ENCODE measurements around the gene SHROOM1. TPM values are rescaled to one million over a fixed set of nuclear protein-coding genes. Genes with fewer than 3 reads are reported as not detected.

The SHROOM1 gene
- 1 to 10 TPM; 4.5 to 6.3 TPM for total RNA-seq
- 10 to 100 TPM; 11.6 to 17.6 TPM for polyA plus RNA-seq (ENCODE audit: insufficient read length in 2 of 2)
- long read RNA-seq, donor 1: 0 reads
- long read RNA-seq, donor 2, partial matches to known transcripts: 0 of 1 reads
- long read RNA-seq, donor 2, other reads (novel, unspliced or antisense): 0 of 1 reads
- long read RNA-seq, donor 3: 0 reads
- long read RNA-seq, donor 4, partial matches to known transcripts: 0 of 1 reads
- long read RNA-seq, donor 4, other reads (novel, unspliced or antisense): 0 of 1 reads

DNA sequence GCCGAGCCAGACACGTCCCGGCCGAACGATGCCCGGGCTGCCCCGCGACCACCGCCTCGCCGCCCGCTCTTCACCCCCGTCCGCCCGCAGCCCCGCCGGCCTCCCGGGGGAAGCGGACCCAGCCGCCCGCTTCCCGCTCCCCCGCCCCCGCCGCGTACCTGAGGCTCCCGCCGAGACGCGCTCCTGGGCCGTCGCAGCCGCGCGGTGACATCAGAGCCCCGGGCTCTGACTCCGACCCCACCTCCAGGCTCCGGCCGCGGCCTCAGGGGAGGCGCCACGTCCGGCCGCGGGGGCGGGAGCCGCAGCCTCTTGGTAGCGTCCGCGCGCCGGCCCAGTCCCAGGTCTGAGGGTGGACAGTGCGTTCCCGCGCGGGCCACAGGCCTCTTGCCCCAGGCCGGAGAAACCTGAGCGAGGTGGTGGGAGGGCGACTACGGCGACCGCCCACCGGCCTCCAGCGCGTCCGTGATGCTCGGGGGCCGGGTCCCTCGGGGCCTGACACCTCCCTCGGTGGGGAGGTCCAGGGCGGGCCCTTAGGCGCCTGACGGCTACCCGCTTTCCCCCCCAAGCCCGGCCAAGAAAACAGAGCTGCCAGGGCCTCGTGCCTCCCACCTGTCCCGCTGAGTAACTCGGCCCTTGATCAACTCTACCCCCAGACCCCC is at the start of gene SHROOM1:
Gene SHROOM1 (minus strand): TSS at position 212 of the 659 bp plus-strand sequence. CDS start 4,507 bp downstream, outside the sequence.
- Histone ChIP-seq H3K27me3 (ENCODE audit: control insufficient read depth, insufficient read depth, low read length) (peaks cover 51% of the 10 kb centered on the region), H3K4me3 (ENCODE audit: low read depth, low read length) (peak within 1 kb of the TSS; percentile 45), H3K36me3 (ENCODE audit: control insufficient read depth, insufficient read depth, low read length) (peaks cover 5% of the 10 kb centered on the region), H3K9me3 (ENCODE audit: control insufficient read depth, insufficient read depth, low read length) (no peaks in the 10 kb centered on the region), H3K27ac (ENCODE audit: low read depth, low read length) (peak within 1 kb of the TSS; percentile 25), H3K4me1 (ENCODE audit: control insufficient read depth, insufficient read depth, low read length) (peaks cover 33% of the 10 kb centered on the region)
- WGBS (ENCODE audit: insufficient coverage): 3% methylated on average over 78 of the region's 78 CpGs
- no peak for DNase-seq (ENCODE audit: low read depth in 4 of 6, low spot score in 6 of 6)

GRCh38 chr5:132877938-132878337 is 47.5 kb upstream of the SHROOM1 start:
- no peak overlapping the region for H3K27ac ChIP-seq (ENCODE audit: low read depth, low read length)

GRCh38 chr5:132877466-132877865 is 47.0 kb upstream of the SHROOM1 start:
- Histone ChIP-seq H3K4me3 (ENCODE audit: low read depth, low read length) (no peak overlapping the region), H3K9me3 (ENCODE audit: control insufficient read depth, insufficient read depth, low read length) (no peaks in the 10 kb centered on the region), H3K4me1 (ENCODE audit: control insufficient read depth, insufficient read depth, low read length) (peaks cover 4% of the 10 kb centered on the region), H3K36me3 (ENCODE audit: control insufficient read depth, insufficient read depth, low read length) (peaks cover 9% of the 10 kb centered on the region), H3K27ac (ENCODE audit: low read depth, low read length) (no peak overlapping the region), H3K27me3 (ENCODE audit: control insufficient read depth, insufficient read depth, low read length) (no peaks in the 10 kb centered on the region)
- no CpG with 5 or more reads among the region's 2 CpGs for WGBS (ENCODE audit: insufficient coverage)
- peak in 1 of 6 donors; percentile 16 for DNase-seq (ENCODE audit: low read depth in 4 of 6, low spot score in 6 of 6)

More at GRCh38 chr5:132877938-132878337, 47.5 kb upstream of the SHROOM1 start:
- DNase-seq (ENCODE audit: low read depth in 4 of 6, low spot score in 6 of 6): peak in 3 of 6 donors; percentile 7 to 67 (median 57)
- Histone ChIP-seq H3K9me3 (ENCODE audit: control insufficient read depth, insufficient read depth, low read length) (no peaks in the 10 kb centered on the region), H3K4me3 (ENCODE audit: low read depth, low read length) (no peak overlapping the region), H3K4me1 (ENCODE audit: control insufficient read depth, insufficient read depth, low read length) (peaks cover 4% of the 10 kb centered on the region), H3K27me3 (ENCODE audit: control insufficient read depth, insufficient read depth, low read length) (no peaks in the 10 kb centered on the region), H3K36me3 (ENCODE audit: control insufficient read depth, insufficient read depth, low read length) (peaks cover 12% of the 10 kb centered on the region)
- no CpG with 5 or more reads among the region's 3 CpGs for WGBS (ENCODE audit: insufficient coverage)

DNA sequence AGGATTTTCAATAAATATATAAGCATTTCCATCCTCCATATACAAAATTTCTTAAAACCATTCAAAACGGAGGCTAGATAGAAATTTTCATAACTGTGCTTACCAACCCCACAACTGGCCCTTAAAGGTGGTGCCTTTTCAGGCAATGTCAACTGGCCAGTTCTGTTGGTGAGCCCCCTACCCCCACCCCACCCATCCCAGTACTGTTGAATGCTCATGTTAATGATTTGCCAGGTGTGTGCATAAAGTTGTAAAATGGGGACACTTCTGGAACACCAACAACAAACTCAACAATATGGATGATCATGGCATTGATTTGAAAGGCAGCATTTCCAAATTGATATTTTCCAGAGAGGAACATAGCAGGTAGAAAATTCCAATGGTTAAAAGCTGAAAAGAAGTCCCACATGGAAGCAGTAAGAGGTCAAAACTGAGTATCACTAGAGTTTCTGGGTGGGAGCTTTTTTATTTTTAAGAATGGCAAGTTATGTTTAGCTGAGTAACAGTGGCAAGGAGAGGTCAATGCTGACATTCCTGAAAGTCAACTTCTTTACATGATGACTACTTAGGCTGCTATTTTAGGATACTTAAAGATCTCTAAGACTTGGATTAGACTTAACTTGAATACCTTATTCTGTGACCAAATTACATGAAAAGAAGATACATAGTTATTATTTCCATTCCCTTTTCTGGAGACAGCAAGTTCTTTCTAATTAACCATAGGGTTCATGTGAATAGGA is 45.7 kb upstream of the SHROOM1 start:
- Histone ChIP-seq H3K27me3 (ENCODE audit: control insufficient read depth, insufficient read depth, low read length) (no peaks in the 10 kb centered on the region), H3K9me3 (ENCODE audit: control insufficient read depth, insufficient read depth, low read length) (no peaks in the 10 kb centered on the region), H3K27ac (ENCODE audit: low read depth, low read length) (no peak overlapping the region), H3K36me3 (ENCODE audit: control insufficient read depth, insufficient read depth, low read length) (no peaks in the 10 kb centered on the region), H3K4me3 (ENCODE audit: low read depth, low read length) (no peak overlapping the region), H3K4me1 (ENCODE audit: control insufficient read depth, insufficient read depth, low read length) (peaks cover 4% of the 10 kb centered on the region)
- no peak for DNase-seq (ENCODE audit: low read depth in 4 of 6, low spot score in 6 of 6)
- no CpG with 5 or more reads among the region's 1 CpG for WGBS (ENCODE audit: insufficient coverage)

GRCh38 chr5:132873930-132874271 is 43.5 kb upstream of the SHROOM1 start:
- Histone ChIP-seq H3K4me1 (ENCODE audit: control insufficient read depth, insufficient read depth, low read length) (peaks cover 4% of the 10 kb centered on the region), H3K27ac (ENCODE audit: low read depth, low read length) (no peak overlapping the region), H3K36me3 (ENCODE audit: control insufficient read depth, insufficient read depth, low read length) (peaks cover 14% of the 10 kb centered on the region), H3K4me3 (ENCODE audit: low read depth, low read length) (no peak overlapping the region), H3K9me3 (ENCODE audit: control insufficient read depth, insufficient read depth, low read length) (no peaks in the 10 kb centered on the region), H3K27me3 (ENCODE audit: control insufficient read depth, insufficient read depth, low read length) (no peaks in the 10 kb centered on the region)
- WGBS (ENCODE audit: insufficient coverage): 100% methylated on average over 1 of the region's 3 CpGs
- DNase-seq (ENCODE audit: low read depth in 4 of 6, low spot score in 6 of 6): no peak

DNA sequence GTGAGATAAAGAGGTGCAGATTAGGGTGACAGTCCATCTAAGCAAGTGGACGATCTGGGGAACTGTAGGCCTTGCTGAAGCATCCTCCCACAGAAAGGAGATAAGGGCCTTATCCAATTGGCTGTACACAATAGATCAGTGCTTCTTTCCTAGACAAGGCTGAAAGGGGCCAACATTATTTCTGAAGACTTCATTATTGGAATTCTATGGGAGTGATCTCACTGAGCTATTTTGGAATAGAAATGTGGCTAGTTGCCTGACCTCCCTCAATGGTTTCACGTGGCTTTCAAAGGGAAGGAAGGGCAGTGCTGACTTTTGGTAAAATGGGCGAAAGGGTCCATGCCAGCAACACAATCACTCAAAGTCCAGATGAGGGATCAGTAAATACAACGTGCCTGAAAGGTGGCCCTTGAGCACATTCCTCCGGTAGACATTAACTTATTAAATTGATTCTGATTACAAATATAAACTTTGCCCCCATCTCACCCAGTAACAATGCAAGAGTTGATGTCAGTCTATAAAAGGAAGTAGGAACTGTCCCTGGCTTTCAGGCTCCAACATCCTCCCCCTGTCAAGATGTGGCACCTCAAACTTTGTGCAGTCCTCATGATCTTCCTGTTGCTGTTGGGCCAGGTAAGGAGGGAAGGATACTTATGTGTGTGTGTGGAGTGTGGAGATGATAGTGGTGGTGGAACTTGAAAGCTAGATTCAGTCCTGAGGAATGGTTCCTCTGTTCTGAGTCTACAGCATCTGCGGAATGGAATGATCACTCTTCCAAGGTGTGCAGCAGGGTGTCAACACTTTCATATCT is 42.9 kb upstream of the SHROOM1 start, which contains the start of gene LEAP2:
Gene LEAP2 (plus strand): TSS at position 550 of the 811 bp plus-strand sequence. CDS start 27 bp downstream, at position 577.
- Histone ChIP-seq H3K36me3 (ENCODE audit: control insufficient read depth, insufficient read depth, low read length) (peaks cover 16% of the 10 kb centered on the region), H3K27ac (ENCODE audit: low read depth, low read length) (no peak within 1 kb of the TSS), H3K27me3 (ENCODE audit: control insufficient read depth, insufficient read depth, low read length) (no peaks in the 10 kb centered on the region), H3K4me1 (ENCODE audit: control insufficient read depth, insufficient read depth, low read length) (peaks cover 4% of the 10 kb centered on the region), H3K4me3 (ENCODE audit: low read depth, low read length) (no peak within 1 kb of the TSS), H3K9me3 (ENCODE audit: control insufficient read depth, insufficient read depth, low read length) (no peaks in the 10 kb centered on the region)
- DNase-seq (ENCODE audit: low read depth in 4 of 6, low spot score in 6 of 6): no peak
- 84% methylated on average over 4 of the region's 6 CpGs for WGBS (ENCODE audit: insufficient coverage)

- H3K27me3 ChIP-seq (ENCODE audit: control insufficient read depth, insufficient read depth, low read length): no peaks in the 10 kb centered on the region
- 83% methylated on average over 1 of the region's 1 CpG for WGBS (ENCODE audit: insufficient coverage)
- no peak overlapping the region for H3K27ac ChIP-seq (ENCODE audit: low read depth, low read length)
- peaks cover 2% of the 10 kb centered on the region for H3K4me1 ChIP-seq (ENCODE audit: control insufficient read depth, insufficient read depth, low read length)
- H3K4me3 ChIP-seq (ENCODE audit: low read depth, low read length): no peak overlapping the region
- H3K36me3 ChIP-seq (ENCODE audit: control insufficient read depth, insufficient read depth, low read length): peaks cover 20% of the 10 kb centered on the region
- no peaks in the 10 kb centered on the region for H3K9me3 ChIP-seq (ENCODE audit: control insufficient read depth, insufficient read depth, low read length)
- DNase-seq (ENCODE audit: low read depth in 4 of 6, low spot score in 6 of 6): no peak
Measured at GRCh38 chr5:132872788-132873118, 42.3 kb upstream of the SHROOM1 start.

DNA sequence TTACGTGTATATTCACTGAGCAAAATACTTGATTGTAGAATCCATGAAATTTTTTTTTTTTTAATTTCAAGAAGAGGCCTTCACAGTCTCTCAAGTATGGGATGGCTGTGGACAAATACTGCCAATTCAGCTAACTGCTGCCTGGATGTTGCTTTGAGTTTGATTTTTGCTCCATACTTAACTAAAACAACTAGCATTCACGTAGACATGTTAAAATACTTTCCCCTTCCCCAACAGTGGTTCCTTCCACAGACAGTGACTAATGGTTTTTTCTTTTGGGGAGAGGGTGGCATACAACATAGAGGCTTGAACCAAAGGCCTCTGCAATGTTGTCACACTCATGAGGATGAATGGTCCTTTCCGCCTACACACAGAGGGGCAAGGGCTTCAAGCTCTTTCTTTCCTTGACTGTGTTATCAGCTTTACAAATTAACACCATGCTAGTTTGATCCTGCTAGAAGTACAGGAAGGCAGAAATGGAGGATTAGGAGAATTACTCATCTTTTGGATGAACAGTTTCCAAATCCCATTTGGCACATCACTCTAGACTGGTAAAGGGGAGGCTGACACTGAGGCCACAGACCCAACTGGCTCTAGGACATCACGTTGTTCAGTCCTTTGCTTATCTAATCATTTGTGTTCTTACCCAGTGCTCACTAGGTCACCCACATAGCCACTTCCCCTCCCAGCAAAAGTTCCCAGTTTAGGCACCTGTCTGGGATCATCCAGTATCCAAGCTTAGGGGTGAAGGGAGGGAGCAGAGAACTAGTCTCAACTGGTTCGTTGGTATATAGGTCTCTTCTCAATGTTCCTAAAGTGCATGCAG is 41.2 kb upstream of the SHROOM1 start:
- Histone ChIP-seq H3K4me3 (ENCODE audit: low read depth, low read length) (no peak overlapping the region), H3K36me3 (ENCODE audit: control insufficient read depth, insufficient read depth, low read length) (peaks cover 21% of the 10 kb centered on the region), H3K9me3 (ENCODE audit: control insufficient read depth, insufficient read depth, low read length) (no peaks in the 10 kb centered on the region), H3K27me3 (ENCODE audit: control insufficient read depth, insufficient read depth, low read length) (no peaks in the 10 kb centered on the region), H3K27ac (ENCODE audit: low read depth, low read length) (no peak overlapping the region), H3K4me1 (ENCODE audit: control insufficient read depth, insufficient read depth, low read length) (peaks cover 9% of the 10 kb centered on the region)
- no peak for DNase-seq (ENCODE audit: low read depth in 4 of 6, low spot score in 6 of 6)
- 100% methylated on average over 1 of the region's 5 CpGs for WGBS (ENCODE audit: insufficient coverage)

Measured in spinal cord (tissue), 10 donors.